ENCODE measurements around the gene PTGFRN. TPM values are rescaled to one million over a fixed set of nuclear protein-coding genes. Genes with fewer than 3 reads are reported as not detected.
"Not testable (repeated sequence)": the region's sequence is repeated elsewhere in the genome, so short reads cannot be mapped to it uniquely, and the experiment has no call there.

PTGFRN gene
- total RNA-seq, result 99.6 TPM
- long read RNA-seq, full-length matches to known transcripts, result 15 of 36 reads
- long read RNA-seq, partial matches to known transcripts, result 6 of 36 reads
- long read RNA-seq, other reads (novel, unspliced or antisense), result 15 of 36 reads

- intact Hi-C loops (cut with micrococcal nuclease), result loop anchor here (2.0 kb wide), 1 partner anchor 29 kb away; no protein-coding TSS in a partner anchor
- peak; percentile 83 for ATAC-seq
- DNase-seq, result peak; percentile 87
Measured at GRCh38 chr1:116909512-116910378, at the start of gene PTGFRN. PTGFRN (plus strand) TSS chr1:116909916; CDS start chr1:116910204, 288 bp downstream.

- DNase-seq; ATAC-seq; intact Hi-C loops (cut with micrococcal nuclease): not testable (repeated sequence)
Measured at GRCh38 chr1:116860167-116860566, 49.5 kb upstream of the PTGFRN start.

GRCh38 chr1:116861137-116861536 lies 48.6 kb upstream of the PTGFRN start:
- DNase-seq, result no peak

GRCh38 chr1:116863031-116863430 lies 46.7 kb upstream of the PTGFRN start:
- ATAC-seq; intact Hi-C loops (cut with micrococcal nuclease); DNase-seq: not testable (repeated sequence)

More at GRCh38 chr1:116861137-116861536, 48.6 kb upstream of the PTGFRN start:
- intact Hi-C loops (cut with micrococcal nuclease), result no loop called here
- no peak for ATAC-seq

- DNase-seq; ATAC-seq; intact Hi-C loops (cut with micrococcal nuclease): not testable (repeated sequence)
Measured at GRCh38 chr1:116866478-116866877, 43.2 kb upstream of the PTGFRN start.

- ATAC-seq (no peak), DNase-seq (no peak)
- intact Hi-C loops (cut with micrococcal nuclease), result no loop called here
Measured at GRCh38 chr1:116868385-116868784, 41.3 kb upstream of the PTGFRN start.

- ATAC-seq, result no peak
- intact Hi-C loops (cut with micrococcal nuclease), result no loop called here
- no peak for DNase-seq
Measured at GRCh38 chr1:116869611-116870010, 40.1 kb upstream of the PTGFRN start.

- intact Hi-C loops (cut with micrococcal nuclease), result no loop called here
- ATAC-seq (peak; percentile 68), DNase-seq (no peak)
Measured at GRCh38 chr1:116870300-116870699, 39.4 kb upstream of the PTGFRN start.

- ATAC-seq (peak; percentile 82), DNase-seq (no peak)
- intact Hi-C loops (cut with micrococcal nuclease), result no loop called here
Measured at GRCh38 chr1:116871779-116872146, 38.0 kb upstream of the PTGFRN start.

- intact Hi-C loops (cut with micrococcal nuclease), result no loop called here
- ATAC-seq, result no peak
Measured at GRCh38 chr1:116873680-116874271, 35.9 kb upstream of the PTGFRN start.

GRCh38 chr1:116874733-116875249 lies 34.9 kb upstream of the PTGFRN start:
- DNase-seq, result no peak
- no peak for ATAC-seq
- intact Hi-C loops (cut with micrococcal nuclease), result no loop called here

More at GRCh38 chr1:116873680-116874271, 35.9 kb upstream of the PTGFRN start:
- DNase-seq, result no peak

GRCh38 chr1:116875391-116875790 lies 34.3 kb upstream of the PTGFRN start:
- ATAC-seq (no peak), DNase-seq (no peak)
- intact Hi-C loops (cut with micrococcal nuclease), result no loop called here

- intact Hi-C loops (cut with micrococcal nuclease); ATAC-seq; DNase-seq: not testable (repeated sequence)
Measured at GRCh38 chr1:116875946-116876345, 33.8 kb upstream of the PTGFRN start.

- DNase-seq (no peak), ATAC-seq (peak; percentile 24)
- intact Hi-C loops (cut with micrococcal nuclease), result no loop called here
Measured at GRCh38 chr1:116877141-116877818, 32.4 kb upstream of the PTGFRN start.

GRCh38 chr1:116878804-116879477 lies 30.8 kb upstream of the PTGFRN start:
- intact Hi-C loops (cut with micrococcal nuclease), result no loop called here
- DNase-seq (peak; percentile 57), ATAC-seq (peak; percentile 32)

GRCh38 chr1:116879478-116880133 lies 30.1 kb upstream of the PTGFRN start:
- no peak for ATAC-seq
- no peak for DNase-seq
- intact Hi-C loops (cut with micrococcal nuclease), result loop anchor here (2.0 kb wide), 1 partner anchor 29 kb away; the partner anchor contains the start of gene PTGFRN

GRCh38 chr1:116880917-116881316 lies 28.8 kb upstream of the PTGFRN start:
- DNase-seq (peak; percentile 59), ATAC-seq (peak; percentile 43)
- intact Hi-C loops (cut with micrococcal nuclease), result loop anchor here (2.0 kb wide), 1 partner anchor 28 kb away; the partner anchor contains the start of gene PTGFRN
